Measurements from ENCODE around the gene PAAF1.

DNA sequence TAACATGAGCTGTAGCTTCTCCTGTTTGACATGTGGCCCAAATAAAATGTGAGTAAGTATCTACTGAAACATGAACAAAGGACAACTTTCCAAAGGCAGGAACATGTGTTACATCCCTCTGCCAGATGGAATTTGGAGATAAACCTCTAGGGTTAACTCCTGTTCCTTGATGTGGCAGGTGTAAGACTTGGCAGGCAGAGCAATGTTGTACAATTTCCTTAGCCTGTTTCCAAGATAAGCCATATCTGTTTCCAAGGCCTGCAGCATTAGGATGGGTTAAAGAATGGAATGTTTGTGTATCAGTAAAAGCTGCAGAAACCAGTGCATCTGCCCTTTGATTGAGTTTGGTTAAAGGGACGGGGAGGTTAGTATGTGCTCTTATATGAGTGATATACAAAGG lies 65.2 kb downstream of the PAAF1 start:
- TF ChIP-seq, protein P1, sequence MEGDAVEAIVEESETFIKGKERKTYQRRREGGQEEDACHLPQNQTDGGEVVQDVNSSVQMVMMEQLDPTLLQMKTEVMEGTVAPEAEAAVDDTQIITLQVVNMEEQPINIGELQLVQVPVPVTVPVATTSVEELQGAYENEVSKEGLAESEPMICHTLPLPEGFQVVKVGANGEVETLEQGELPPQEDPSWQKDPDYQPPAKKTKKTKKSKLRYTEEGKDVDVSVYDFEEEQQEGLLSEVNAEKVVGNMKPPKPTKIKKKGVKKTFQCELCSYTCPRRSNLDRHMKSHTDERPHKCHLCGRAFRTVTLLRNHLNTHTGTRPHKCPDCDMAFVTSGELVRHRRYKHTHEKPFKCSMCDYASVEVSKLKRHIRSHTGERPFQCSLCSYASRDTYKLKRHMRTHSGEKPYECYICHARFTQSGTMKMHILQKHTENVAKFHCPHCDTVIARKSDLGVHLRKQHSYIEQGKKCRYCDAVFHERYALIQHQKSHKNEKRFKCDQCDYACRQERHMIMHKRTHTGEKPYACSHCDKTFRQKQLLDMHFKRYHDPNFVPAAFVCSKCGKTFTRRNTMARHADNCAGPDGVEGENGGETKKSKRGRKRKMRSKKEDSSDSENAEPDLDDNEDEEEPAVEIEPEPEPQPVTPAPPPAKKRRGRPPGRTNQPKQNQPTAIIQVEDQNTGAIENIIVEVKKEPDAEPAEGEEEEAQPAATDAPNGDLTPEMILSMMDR (IDR thresholded peaks at IDR 0.05): no peak
- TF ChIP-seq POLR2AphosphoS5 (IDR thresholded peaks at IDR 0.05) (no peak), POLR2A (IDR thresholded peaks at IDR 0.05) (no peak)

Data from suprapubic skin (tissue), 4 donors.